HepG2 (cell line): ENCODE data around the gene SLC22A31. TPM values are rescaled to one million over a fixed set of nuclear protein-coding genes. Genes with fewer than 3 reads are reported as not detected.

Experiments
- ATAC-seq: fragments of 200-7000 bp; cut with Tn5 transposase; 3 replicates; pipeline ENCODE4 v1.9.1; 2020; ENCODE audit warnings: mild to moderate bottlenecking, moderate library complexity
- BruUV-seq: library from RNA; stranded (reverse); fragments of 400-500 nt; replicated peaks from 2 replicates; lab custom pipeline; 2021; lab: Mats Ljungman, UMichigan
- CTCF ChIA-PET: fragments of 300-600 bp; formaldehyde crosslinking; extraction: SDS; loops from one replicate; lab custom pipeline; 2021; ENCODE audit warnings: low total read pairs, inconsistent platforms, low intra/inter-chr PET ratio; lab: Yijun Ruan, JAX
- POLR2A ChIA-PET: fragments of 350-600 bp; sonication (Branson Sonifier 250); formaldehyde crosslinking; loops from one replicate; lab custom pipeline; 2020; ENCODE audit warnings: antibody characterized with exemption, inconsistent platforms; lab: Yijun Ruan, JAX
- DNase-seq: peaks from one replicate; pipeline ENCODE4 v3.0.0-alpha.2; 2015; ENCODE audit warnings: low spot score
- FAIRE-seq: peaks from 3 replicates; lab custom pipeline; 2011; peaks lifted over from hg19 to GRCh38; lab: Jason Lieb, UNC
- H2AFZ ChIP-seq: one replicate; pipeline ENCODE4 v1.6.1; 2011; ENCODE audit warnings: low read length, inconsistent platforms
- H3K27ac ChIP-seq: fragments of 300-600 bp; 3 replicates; pipeline ENCODE4 v1.8.0; 2011; ENCODE audit warnings: mixed run types, mild to moderate bottlenecking, mixed read lengths, low read length, inconsistent platforms; ENCODE audit not compliant: insufficient read depth; ENCODE audit errors: extremely low read length
- H3K27me3 ChIP-seq, 2 experiments: fragments of 200-600 bp in 1 of 2; 2 replicates in 1 of 2; 3 replicates in 1 of 2; pipeline versions ENCODE4 v1.6.0 to v1.8.0; 2011; ENCODE audit warnings: low read length in 2 of 2, mild to moderate bottlenecking in 2 of 2, moderate library complexity in 2 of 2, inconsistent platforms in 1 of 2; ENCODE audit not compliant: insufficient read depth in 2 of 2, control insufficient read depth in 1 of 2
- H3K36me3 ChIP-seq, 2 experiments: fragments of 200-600 bp in 1 of 2; replicated peaks in 1 of 2; 2 replicates in 1 of 2; 3 replicates in 1 of 2; pipeline versions ENCODE4 v1.5.1 to v1.8.0; 2011; ENCODE audit warnings: low read length in 2 of 2, inconsistent platforms in 1 of 2; ENCODE audit not compliant: insufficient read depth in 2 of 2, control insufficient read depth in 1 of 2
- H3K4me1 ChIP-seq: 2 replicates; pipeline ENCODE4 v1.5.1; 2012; ENCODE audit warnings: low read length, inconsistent platforms; ENCODE audit not compliant: insufficient read depth
- H3K4me2 ChIP-seq: 2 replicates; pipeline ENCODE4 v1.6.0; 2011; ENCODE audit warnings: low read depth, low read length, inconsistent platforms
- H3K4me3 ChIP-seq, 3 experiments: fragments of 200-600 bp in 1 of 3; sonication (generic), shearing (Covaris generic) in 1 of 3; replicated peaks in 1 of 3; 2 replicates each; pipeline ENCODE4 v1.5.1; 2011 to 2016; ENCODE audit warnings: low read length in 3 of 3, inconsistent platforms in 2 of 3, low read depth in 2 of 3, mild to moderate bottlenecking in 2 of 3, control low read depth in 1 of 3, mixed read lengths in 1 of 3; ENCODE audit not compliant: insufficient read depth in 1 of 3
- H3K79me2 ChIP-seq: one replicate; pipeline ENCODE4 v1.6.1; 2011; ENCODE audit warnings: low read length, inconsistent platforms; ENCODE audit not compliant: insufficient read depth
- H3K9ac ChIP-seq: 2 replicates; pipeline ENCODE4 v1.6.0; 2011; ENCODE audit warnings: mild to moderate bottlenecking, low read depth, low read length, inconsistent platforms; ENCODE audit not compliant: insufficient read depth
- H3K9me3 ChIP-seq: 2 replicates; pipeline ENCODE4 v1.5.1; 2012; ENCODE audit warnings: mild to moderate bottlenecking, low read length
- H4K20me1 ChIP-seq: 2 replicates; pipeline ENCODE4 v1.6.0; 2011; ENCODE audit warnings: inconsistent platforms, mild to moderate bottlenecking, low read length, moderate library complexity; ENCODE audit not compliant: insufficient read depth
- ARID4A ChIP-seq: sonication (generic); formaldehyde crosslinking; IDR thresholded peaks from 2 replicates; pipeline ENCODE4 v1.5.0; 2020; ENCODE audit warnings: mild to moderate bottlenecking, missing genetic modification reagents, borderline replicate concordance
- ATAD3A ChIP-seq: sonication (generic); formaldehyde crosslinking; IDR thresholded peaks from 2 replicates; pipeline ENCODE4 v1.4.0; 2020; ENCODE audit warnings: missing genetic modification reagents
- DBP ChIP-seq: sonication (generic); formaldehyde crosslinking; IDR thresholded peaks from 2 replicates; pipeline ENCODE4 v1.4.0; 2020; ENCODE audit warnings: missing genetic modification reagents; ENCODE audit errors: not compliant biosample characterization
- EZH2 ChIP-seq: conservative IDR thresholded peaks from 2 replicates; pipeline ENCODE4 v1.6.1; 2012; ENCODE audit warnings: mild to moderate bottlenecking, low read depth, low read length, moderate library complexity
- MLX ChIP-seq: IDR thresholded peaks from 2 replicates; pipeline ENCODE4 v1.6.1; 2016
- MNT ChIP-seq: fragments of 450-650 bp; IDR thresholded peaks from 2 replicates; pipeline ENCODE4 v1.6.1; 2016
- NFE2L2 ChIP-seq: fragments of 150-350 bp; IDR thresholded peaks from 2 replicates; pipeline ENCODE4 v1.6.1; 2014; ENCODE audit warnings: low read length
- PHF21A ChIP-seq: sonication (generic); formaldehyde crosslinking; IDR thresholded peaks from 2 replicates; pipeline ENCODE4 v1.5.0; 2020; ENCODE audit warnings: mild to moderate bottlenecking, missing genetic modification reagents
- SALL1 ChIP-seq: sonication (generic); formaldehyde crosslinking; IDR thresholded peaks from 2 replicates; pipeline ENCODE4 v1.8.0; 2022; ENCODE audit warnings: mild to moderate bottlenecking, missing genetic modification reagents
- ZNF12 ChIP-seq: sonication (generic); formaldehyde crosslinking; IDR thresholded peaks from 2 replicates; pipeline ENCODE4 v1.5.0; 2020; ENCODE audit warnings: missing genetic modification reagents
- ZNF329 ChIP-seq: sonication (generic); formaldehyde crosslinking; IDR thresholded peaks from 2 replicates; pipeline ENCODE4 v1.9.0; 2021; ENCODE audit warnings: low read depth, mild to moderate bottlenecking, missing genetic modification reagents
- ZNF713 ChIP-seq: sonication (generic); formaldehyde crosslinking; IDR thresholded peaks from 2 replicates; pipeline ENCODE4 v1.4.0; 2020; ENCODE audit warnings: mild to moderate bottlenecking, missing genetic modification reagents
- ZNF878 ChIP-seq: sonication (generic); formaldehyde crosslinking; IDR thresholded peaks from 2 replicates; pipeline ENCODE4 v1.8.1; 2023; ENCODE audit warnings: mild to moderate bottlenecking, missing genetic modification reagents, moderate library complexity
- WGBS: methylation state at CpG from one replicate; pipeline ENCODE4 v1.1.6; 2017; ENCODE audit warnings: low lambda C conversion rate; 5-methylcytosine and 5-hydroxymethylcytosine counted together
- in situ Hi-C: cut with HindIII; loops from 2 replicates; pipeline ENCODE4 v1.10.0; 2017; ENCODE audit warnings: low pct_unique_long_range_greater_than_20kb; ENCODE audit not compliant: extremely low pct_ligation_motif_present
- intact Hi-C: fragments of 100-400 bp; cut with micrococcal nuclease; formaldehyde crosslinking; loops from one replicate; pipeline ENCODE4 v1.10.0; 2022; ENCODE audit not compliant: unreplicated experiment
- polyA plus RNA-seq, 8 experiments: library from polyadenylated mRNA; depleted of rRNA in 3 of 8; stranded (reverse) in 7 of 8; unstranded in 1 of 8; fragments of >200 nt; fragmentation: Illumina TruSeq in 4 of 8; extraction: Trizol in 4 of 8; gene quantifications; 2 replicates each; pipeline versions ENCODE4 v1.2.1 to v1.2.3, GENCODE V29; 2011 to 2016; ENCODE audit warnings: low read depth in 4 of 8, missing spikeins in 1 of 8, mixed read lengths in 1 of 8; ENCODE audit not compliant: insufficient read depth in 1 of 8
- total RNA-seq, 5 experiments: library from RNA; depleted of rRNA; stranded (reverse); fragments of >200 nt; fragmentation: Illumina TruSeq; extraction: Trizol; gene quantifications; 2 replicates each; pipeline ENCODE4 v1.2.3, GENCODE V29; 2016; ENCODE audit warnings: low read depth in 1 of 5

SLC22A31 gene
- total and polyA plus RNA-seq, 2 of the 13 experiments (the other 11 are each of a cell fraction or from before 2014, with no cell fraction given) = 67.3 to 83.3 TPM

- Histone ChIP-seq H3K27ac (no peak overlapping the region), H3K9ac (no peak overlapping the region), H3K4me1 (no peaks in the 10 kb centered on the region), H3K4me2 (no peak overlapping the region), H3K27me3 (no peaks in the 10 kb centered on the region), H3K9me3 (no peaks in the 10 kb centered on the region), H3K79me2 (peaks cover 8% of the 10 kb centered on the region), H4K20me1 (no peaks in the 10 kb centered on the region), H3K4me3 (no peak overlapping the region), H3K36me3 (peaks cover 32 to 51% of the 10 kb centered on the region in 2 experiments), H2AFZ (no peak overlapping the region)
- TF ChIP-seq PHF21A (CRISPR knock-in tag) = no peak
- no peak for TF ChIP-seq ZNF329 (CRISPR knock-in tag)
- no peak for TF ChIP-seq DBP (CRISPR knock-in tag)
- no peak for TF ChIP-seq MNT
- no peak for TF ChIP-seq NFE2L2
- TF ChIP-seq ZNF878 = no peak
- 96% methylated on average over 21 of the region's 21 CpGs for WGBS
- DNase-seq (no peak), FAIRE-seq (no peak), ATAC-seq (no peak)
- in situ Hi-C loops = no loop called here
- no TSS peak for BruUV-seq
- CTCF ChIA-PET = no interaction called here
- intact Hi-C loops = no loop called here
- POLR2A ChIA-PET = no interaction called here
These were observed 22.6 kb upstream of the SLC22A31 start for GRCh38 chr16:89222931-89223330.

GRCh38 chr16:89221604-89222003, 21.3 kb upstream of the SLC22A31 start:
- intact Hi-C loops (no loop called here), in situ Hi-C loops (no loop called here)
- Histone ChIP-seq H3K79me2 (peaks cover 8% of the 10 kb centered on the region), H3K27me3 (no peaks in the 10 kb centered on the region; a peak in 1 of 5 replicates), H3K4me3 (no peak overlapping the region), H2AFZ (no peak overlapping the region), H4K20me1 (no peaks in the 10 kb centered on the region), H3K9ac (no peak overlapping the region), H3K27ac (no peak overlapping the region), H3K4me2 (no peak overlapping the region), H3K4me1 (peaks cover 4% of the 10 kb centered on the region; the same call in 1 of the 2 replicates), H3K9me3 (no peaks in the 10 kb centered on the region), H3K36me3 (peaks cover 22 to 37% of the 10 kb centered on the region in 2 experiments)
- FAIRE-seq = peak; percentile 43
- ChIA-PET POLR2A (no interaction called here), CTCF (no interaction called here)
- no TSS peak for BruUV-seq
- DNase-seq = no peak
- 92% methylated on average over 3 of the region's 3 CpGs for WGBS
- no peak for ATAC-seq
- TF ChIP-seq ARID4A (CRISPR knock-in tag) (no peak), ATAD3A (no peak), EZH2 (no peak), ZNF12 (CRISPR knock-in tag) (no peak), MLX (CRISPR knock-in tag) (no peak), SALL1 (no peak), ZNF713 (CRISPR knock-in tag) (no peak)
